Activated CD4-positive, alpha-beta T cell treated with anti-CD3 and anti-CD28 coated beads, Interleukin-2, amount 10 ng/mL, durations not matched to agents 7 days and 5 days (primary cell): Measurements from ENCODE around the gene ANGEL1. TPM values are rescaled to one million over a fixed set of nuclear protein-coding genes. Genes with fewer than 3 reads are reported as not detected.

Source experiments
- CTCF ChIA-PET: fragments of 350-600 bp; sonication (Branson Sonifier 250); formaldehyde crosslinking; loops from one replicate; lab custom pipeline; 2021; ENCODE audit warnings: antibody characterized with exemption; lab: Charles Lee
- POLR2A ChIA-PET: fragments of 350-600 bp; sonication (Branson Sonifier 250); formaldehyde crosslinking; loops from one replicate; lab custom pipeline; 2021; ENCODE audit warnings: antibody characterized with exemption; lab: Charles Lee
- DNase-seq: peaks from one replicate; pipeline ENCODE4 v3.0.0-alpha.2; 2020
- H3K27ac Mint-ChIP-seq: one replicate; pipeline ENCODE4 v1.8.0; 2021; ENCODE audit warnings: mild to moderate bottlenecking, moderate library complexity, mixed read lengths
- H3K27me3 Mint-ChIP-seq: one replicate; pipeline ENCODE4 v1.8.0; 2021; ENCODE audit warnings: mixed read lengths
- H3K36me3 Mint-ChIP-seq: one replicate; pipeline ENCODE4 v1.8.0; 2021; ENCODE audit warnings: low read depth, mixed read lengths
- H3K4me1 Mint-ChIP-seq: one replicate; pipeline ENCODE4 v1.8.0; 2021; ENCODE audit warnings: mixed read lengths
- H3K4me3 Mint-ChIP-seq: one replicate; pipeline ENCODE4 v1.8.0; 2021; ENCODE audit warnings: mild to moderate bottlenecking, moderate library complexity, mixed read lengths
- H3K9me3 Mint-ChIP-seq: one replicate; pipeline ENCODE4 v1.8.0; 2021; ENCODE audit warnings: mixed read lengths
- total RNA-seq, 2 experiments: library from RNA; stranded (reverse); gene quantifications; one replicate each; pipeline ENCODE4 v1.2.3, GENCODE V29; 2021

The ANGEL1 gene
- total RNA-seq, 2 experiments from 2014 or later, result 13.7 TPM

DNA sequence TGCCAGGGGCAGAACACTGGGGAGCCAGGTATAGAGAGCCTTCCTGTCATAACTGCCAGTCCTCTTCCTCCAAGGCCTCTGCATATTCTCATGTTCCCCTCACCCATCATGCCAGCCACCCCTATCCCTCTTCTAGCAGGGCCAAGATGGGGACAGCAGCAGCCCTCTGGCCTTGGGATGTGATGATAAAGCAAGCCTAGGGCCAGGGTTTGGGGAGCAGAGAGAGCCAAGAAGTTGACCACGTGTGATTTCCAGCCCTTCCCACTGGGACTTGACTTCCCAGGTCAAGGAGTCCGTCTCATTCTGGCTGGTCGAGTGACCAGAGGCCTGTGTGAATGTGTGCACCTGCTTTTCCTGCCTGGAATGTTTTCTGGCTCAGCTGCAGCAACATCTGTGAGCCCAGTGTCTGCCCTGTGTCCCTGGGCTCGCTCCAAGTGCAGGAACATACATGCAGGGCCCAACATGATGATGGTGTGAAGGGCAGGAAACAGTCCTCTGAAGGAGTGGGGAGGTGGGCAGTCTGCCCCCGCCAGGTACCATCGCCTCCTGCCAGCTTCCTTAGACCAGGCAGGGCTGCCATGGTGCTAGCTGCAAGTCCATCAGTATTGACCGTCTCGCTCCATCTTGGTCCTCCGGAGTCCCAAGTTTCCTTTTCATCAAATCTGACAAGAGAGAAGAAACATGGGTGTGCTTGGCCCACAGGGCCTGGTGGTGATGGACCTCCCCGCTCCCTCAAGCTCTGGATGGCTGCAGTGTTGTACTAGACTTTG lies 30.4 kb downstream of the ANGEL1 start:
- no peak for DNase-seq
- Mint-ChIP-seq H3K4me1 (peaks cover 50% of the 10 kb centered on the region), H3K27me3 (no peaks in the 10 kb centered on the region), H3K4me3 (no peak overlapping the region), H3K27ac (peak overlapping the region; percentile 43), H3K9me3 (no peaks in the 10 kb centered on the region), H3K36me3 (peaks cover 3% of the 10 kb centered on the region)
- CTCF ChIA-PET, result interaction anchor here (0.5 to 3.1 kb wide), 5 partner anchors 11 to 287 kb away, joined by 3 to 9 read pairs (median 3); no protein-coding TSS in a partner anchor
- POLR2A ChIA-PET, result interaction anchor here (1.0 kb wide), 1 partner anchor 29 kb away, joined by 5 read pairs; no protein-coding TSS in a partner anchor

DNA sequence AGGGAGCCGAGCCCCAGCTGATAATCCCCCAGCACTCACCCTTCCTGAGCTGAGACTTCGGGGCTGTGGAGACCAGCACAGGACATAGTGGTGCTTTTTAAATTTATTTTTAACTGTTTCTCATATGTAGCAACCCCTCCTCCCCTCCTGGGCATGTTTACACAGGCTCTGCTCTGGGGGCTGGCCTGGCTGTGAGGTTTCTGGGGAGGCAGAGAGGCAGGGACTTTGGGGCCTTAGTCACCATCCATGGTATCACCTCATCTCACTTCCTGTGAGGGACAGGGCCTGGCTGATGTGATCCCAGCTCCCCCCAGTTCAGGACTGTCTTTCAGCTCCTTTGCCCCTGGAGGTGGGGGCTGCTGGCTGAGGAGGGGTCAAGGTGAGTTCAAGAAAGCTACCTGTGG lies 31.0 kb downstream of the ANGEL1 start:
- no peaks in the 10 kb centered on the region for H3K27me3 Mint-ChIP-seq
- peaks cover 3% of the 10 kb centered on the region for H3K36me3 Mint-ChIP-seq
- CTCF ChIA-PET, result interaction anchor here (0.5 to 1.5 kb wide), 6 partner anchors 10 to 288 kb away, joined by 3 to 7 read pairs (median 4); no protein-coding TSS in a partner anchor
- H3K9me3 Mint-ChIP-seq, result no peaks in the 10 kb centered on the region
- POLR2A ChIA-PET, result no interaction called here
- H3K4me3 Mint-ChIP-seq, result no peak overlapping the region
- H3K27ac Mint-ChIP-seq, result peak overlapping the region; percentile 43
- H3K4me1 Mint-ChIP-seq, result peaks cover 50% of the 10 kb centered on the region
- no peak for DNase-seq

DNA sequence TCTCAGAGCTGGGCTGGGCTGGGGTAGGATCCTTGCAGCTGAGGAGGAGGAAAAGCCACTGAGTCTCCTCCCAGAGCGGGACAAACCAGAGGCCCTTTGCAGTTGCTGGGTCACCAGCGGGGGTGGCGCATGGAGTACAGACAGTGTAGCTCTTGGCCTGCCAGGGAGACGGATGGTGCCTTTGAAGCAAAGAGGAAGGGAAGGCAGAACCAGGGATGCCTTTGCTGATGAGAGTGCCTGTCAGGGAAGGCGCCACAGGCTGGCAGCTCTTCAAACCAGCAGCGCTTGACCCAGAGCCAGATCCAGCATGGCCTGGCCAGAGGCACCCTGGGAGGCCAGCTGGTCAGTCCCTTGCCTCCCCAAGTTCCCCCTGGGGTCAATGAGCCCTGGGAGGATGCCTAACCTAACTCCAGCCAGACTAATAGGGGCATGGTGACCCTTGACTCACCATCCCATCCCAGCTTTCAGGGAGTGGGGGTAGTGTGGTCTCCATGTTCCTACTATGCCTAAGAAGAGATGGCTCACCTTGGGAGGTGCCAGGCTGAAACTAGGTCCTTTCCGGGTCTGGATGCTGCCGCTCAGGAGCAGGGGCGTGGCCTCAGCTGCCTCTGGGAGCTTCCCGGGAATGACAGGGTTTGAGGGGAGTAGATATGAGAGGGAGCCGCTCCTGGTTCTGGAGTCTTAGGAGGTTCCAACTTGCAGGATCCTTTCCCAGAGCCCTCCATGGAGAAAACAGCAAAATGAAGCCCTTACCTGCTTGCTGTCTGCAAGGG lies 31.6 kb downstream of the ANGEL1 start:
- ChIA-PET CTCF (interaction anchor here (0.5 to 1.5 kb wide), 4 partner anchors 12 to 66 kb away, joined by 3 to 7 read pairs (median 4); no protein-coding TSS in a partner anchor), POLR2A (no interaction called here)
- Mint-ChIP-seq H3K9me3 (no peaks in the 10 kb centered on the region), H3K36me3 (peaks cover 3% of the 10 kb centered on the region), H3K27me3 (no peaks in the 10 kb centered on the region), H3K4me1 (peaks cover 50% of the 10 kb centered on the region), H3K27ac (peak overlapping the region; percentile 69), H3K4me3 (no peak overlapping the region)
- DNase-seq, result no peak

DNA sequence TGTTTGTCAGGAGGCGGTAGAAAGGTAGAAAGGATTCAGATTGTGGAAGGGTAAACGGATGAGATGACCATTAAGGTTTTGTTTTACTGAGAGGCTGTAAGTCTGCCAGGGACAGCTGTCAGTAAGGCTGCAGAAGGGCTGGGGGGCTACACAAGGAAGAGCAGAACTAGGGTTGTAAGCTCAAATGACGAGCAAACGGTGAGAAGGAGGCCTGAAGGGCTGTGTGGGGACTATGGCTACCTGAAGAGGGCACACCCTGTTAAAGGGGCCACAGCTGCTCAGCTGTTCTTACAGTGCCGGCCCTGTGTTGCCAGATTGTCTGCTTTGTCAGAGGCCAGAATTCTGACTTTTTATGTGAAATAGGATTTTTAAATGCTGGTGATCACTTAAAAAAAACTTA lies 32.3 kb downstream of the ANGEL1 start:
- H3K27ac Mint-ChIP-seq, result peak overlapping the region; percentile 57
- H3K9me3 Mint-ChIP-seq, result no peaks in the 10 kb centered on the region
- POLR2A ChIA-PET, result no interaction called here
- no peaks in the 10 kb centered on the region for H3K27me3 Mint-ChIP-seq
- H3K36me3 Mint-ChIP-seq, result peaks cover 3% of the 10 kb centered on the region
- peaks cover 50% of the 10 kb centered on the region for H3K4me1 Mint-ChIP-seq
- CTCF ChIA-PET, result interaction anchor here (1.0 to 1.5 kb wide), 3 partner anchors 11 to 29 kb away, joined by 3 to 7 read pairs (median 5); no protein-coding TSS in a partner anchor
- DNase-seq, result no peak
- H3K4me3 Mint-ChIP-seq, result no peak overlapping the region

DNA sequence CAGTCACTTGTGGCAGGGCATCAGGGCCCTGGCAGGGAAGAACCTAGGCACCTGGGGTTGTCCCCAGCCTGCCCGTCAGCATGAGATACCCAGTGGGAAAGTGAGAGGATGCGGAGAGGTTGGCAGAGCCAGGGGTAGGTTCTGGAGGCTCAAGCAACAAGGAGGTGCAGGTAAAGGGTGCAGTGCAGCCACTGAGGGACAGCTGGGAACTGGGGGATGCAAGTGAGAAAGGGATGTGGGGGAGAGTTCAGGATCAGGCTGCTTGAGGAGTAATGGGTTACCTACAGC lies 32.7 kb downstream of the ANGEL1 start:
- CTCF ChIA-PET, result interaction anchor here (1.5 kb wide), 1 partner anchor 12 kb away, joined by 5 read pairs; no protein-coding TSS in a partner anchor
- DNase-seq, result no peak
- no peaks in the 10 kb centered on the region for H3K9me3 Mint-ChIP-seq
- POLR2A ChIA-PET, result no interaction called here
- H3K4me3 Mint-ChIP-seq, result no peak overlapping the region
- peaks cover 48% of the 10 kb centered on the region for H3K4me1 Mint-ChIP-seq
- H3K27me3 Mint-ChIP-seq, result no peaks in the 10 kb centered on the region
- H3K36me3 Mint-ChIP-seq, result peaks cover 3% of the 10 kb centered on the region
- peak overlapping the region; percentile 57 for H3K27ac Mint-ChIP-seq

DNA sequence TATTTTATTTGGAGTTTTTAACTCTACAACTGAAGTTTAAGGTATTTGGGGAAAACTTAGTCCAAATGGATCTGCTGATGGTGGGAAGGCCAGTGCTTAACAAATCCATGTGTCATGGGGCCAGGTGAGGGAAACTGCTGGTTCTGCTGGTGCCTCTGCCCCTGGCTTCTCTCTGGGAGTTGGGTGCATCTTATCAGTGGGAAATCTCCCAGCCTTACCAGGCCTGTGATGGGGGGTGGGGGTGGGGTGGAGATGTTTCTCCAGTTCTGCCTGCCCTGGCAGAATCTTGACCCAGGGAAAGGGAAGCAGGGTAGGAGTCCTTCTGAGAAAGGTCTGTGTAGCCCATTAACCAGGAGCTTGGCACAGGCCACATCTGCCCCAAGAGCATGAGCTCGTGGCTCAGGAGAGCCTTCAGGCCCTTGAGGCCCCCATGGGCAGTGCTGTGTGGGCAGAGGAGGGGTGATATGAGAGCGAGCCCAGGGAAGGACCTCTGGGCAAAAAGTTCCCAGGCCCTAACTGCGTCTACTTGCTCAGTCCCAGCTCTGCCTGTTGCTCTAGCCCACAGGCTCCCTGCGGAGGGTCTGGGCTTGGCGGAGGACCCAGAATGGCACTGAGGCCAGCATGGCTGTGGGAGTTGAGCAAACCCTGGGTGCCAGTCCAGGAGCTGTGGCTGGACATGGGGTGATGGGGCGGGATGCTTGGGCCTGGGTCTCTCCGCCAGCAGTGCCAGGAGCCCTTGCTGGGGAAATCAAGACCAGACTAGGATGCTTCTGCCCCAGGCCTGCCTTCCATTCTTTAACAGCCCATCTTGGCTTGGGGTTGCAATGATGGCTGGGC lies 33.2 kb downstream of the ANGEL1 start:
- peaks cover 3% of the 10 kb centered on the region for H3K36me3 Mint-ChIP-seq
- H3K4me3 Mint-ChIP-seq, result no peak overlapping the region
- POLR2A ChIA-PET, result no interaction called here
- no peaks in the 10 kb centered on the region for H3K27me3 Mint-ChIP-seq
- H3K9me3 Mint-ChIP-seq, result no peaks in the 10 kb centered on the region
- H3K4me1 Mint-ChIP-seq, result peaks cover 42% of the 10 kb centered on the region
- CTCF ChIA-PET, result interaction anchor here (0.8 kb wide), 1 partner anchor 23 kb away, joined by 4 read pairs; no protein-coding TSS in a partner anchor
- DNase-seq, result no peak
- peak overlapping the region; percentile 57 for H3K27ac Mint-ChIP-seq

DNA sequence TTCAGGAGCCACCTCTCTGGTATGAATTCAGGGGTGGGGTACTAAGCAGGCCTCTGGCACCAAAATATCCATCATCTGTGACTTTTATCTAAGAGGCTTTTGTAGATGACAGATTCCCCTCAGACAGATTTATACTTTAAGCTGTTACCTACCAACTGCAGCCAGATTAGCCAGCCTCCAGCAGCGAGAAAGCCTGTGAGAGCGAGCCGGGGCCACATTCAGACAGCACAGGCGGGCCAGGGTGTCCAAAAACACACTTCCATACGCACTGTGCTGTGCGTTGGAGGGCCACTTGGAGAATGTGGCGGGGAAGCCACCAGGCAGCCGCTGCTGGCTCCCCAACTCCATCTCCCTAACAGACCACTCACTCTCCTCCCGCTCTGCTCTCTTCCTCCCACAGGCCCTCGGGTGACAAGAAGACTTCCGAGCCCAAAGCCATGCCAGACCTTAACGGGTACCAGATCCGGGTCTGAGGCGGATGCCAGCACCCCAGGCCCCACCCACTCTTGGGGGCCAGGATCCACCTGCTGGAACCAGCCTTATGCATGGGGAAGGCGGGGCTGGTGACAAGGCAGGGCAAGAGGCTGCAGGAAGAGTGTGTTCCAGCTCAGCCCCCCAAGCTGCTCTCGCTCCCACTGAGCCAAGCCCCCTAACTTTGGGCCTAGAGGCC lies 34.0 kb downstream of the ANGEL1 start:
- Mint-ChIP-seq H3K27me3 (no peaks in the 10 kb centered on the region), H3K27ac (no peak overlapping the region), H3K4me1 (peaks cover 37% of the 10 kb centered on the region), H3K36me3 (peaks cover 3% of the 10 kb centered on the region), H3K9me3 (no peaks in the 10 kb centered on the region), H3K4me3 (no peak overlapping the region)
- POLR2A ChIA-PET, result interaction anchor here (0.6 kb wide), 1 partner anchor 11 kb away, joined by 3 read pairs; no protein-coding TSS in a partner anchor
- DNase-seq, result no peak
- CTCF ChIA-PET, result interaction anchor here (0.8 kb wide), 1 partner anchor 23 kb away, joined by 4 read pairs; no protein-coding TSS in a partner anchor

DNA sequence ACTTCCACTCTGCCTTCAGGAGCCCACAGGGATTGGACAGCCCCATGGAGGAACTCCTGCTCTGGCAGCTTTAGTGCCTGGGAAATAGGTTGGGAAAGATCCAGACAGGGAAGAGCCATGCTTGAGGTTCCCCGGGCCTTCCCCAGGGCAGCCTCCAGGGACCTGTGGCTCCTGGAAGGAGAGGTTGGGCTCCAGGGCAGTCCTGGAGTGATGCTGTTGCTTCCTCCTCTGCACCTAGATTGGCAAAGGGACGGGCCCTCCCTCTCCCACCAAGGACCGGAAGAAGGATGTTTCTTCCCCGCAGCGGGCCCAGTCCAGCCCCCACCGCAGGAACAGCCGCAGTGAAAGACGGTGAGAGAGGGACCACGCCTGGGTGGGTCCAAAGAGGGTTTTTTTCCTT lies 35.0 kb downstream of the ANGEL1 start:
- Mint-ChIP-seq H3K4me3 (no peak overlapping the region), H3K27ac (peak overlapping the region; percentile 13), H3K36me3 (peaks cover 2% of the 10 kb centered on the region), H3K27me3 (no peaks in the 10 kb centered on the region), H3K4me1 (peaks cover 28% of the 10 kb centered on the region), H3K9me3 (no peaks in the 10 kb centered on the region)
- CTCF ChIA-PET, result interaction anchor here (0.6 to 3.1 kb wide), 2 partner anchors 7 to 252 kb away, joined by 3 to 10 read pairs; no protein-coding TSS in a partner anchor
- DNase-seq, result no peak
- POLR2A ChIA-PET, result no interaction called here

DNA sequence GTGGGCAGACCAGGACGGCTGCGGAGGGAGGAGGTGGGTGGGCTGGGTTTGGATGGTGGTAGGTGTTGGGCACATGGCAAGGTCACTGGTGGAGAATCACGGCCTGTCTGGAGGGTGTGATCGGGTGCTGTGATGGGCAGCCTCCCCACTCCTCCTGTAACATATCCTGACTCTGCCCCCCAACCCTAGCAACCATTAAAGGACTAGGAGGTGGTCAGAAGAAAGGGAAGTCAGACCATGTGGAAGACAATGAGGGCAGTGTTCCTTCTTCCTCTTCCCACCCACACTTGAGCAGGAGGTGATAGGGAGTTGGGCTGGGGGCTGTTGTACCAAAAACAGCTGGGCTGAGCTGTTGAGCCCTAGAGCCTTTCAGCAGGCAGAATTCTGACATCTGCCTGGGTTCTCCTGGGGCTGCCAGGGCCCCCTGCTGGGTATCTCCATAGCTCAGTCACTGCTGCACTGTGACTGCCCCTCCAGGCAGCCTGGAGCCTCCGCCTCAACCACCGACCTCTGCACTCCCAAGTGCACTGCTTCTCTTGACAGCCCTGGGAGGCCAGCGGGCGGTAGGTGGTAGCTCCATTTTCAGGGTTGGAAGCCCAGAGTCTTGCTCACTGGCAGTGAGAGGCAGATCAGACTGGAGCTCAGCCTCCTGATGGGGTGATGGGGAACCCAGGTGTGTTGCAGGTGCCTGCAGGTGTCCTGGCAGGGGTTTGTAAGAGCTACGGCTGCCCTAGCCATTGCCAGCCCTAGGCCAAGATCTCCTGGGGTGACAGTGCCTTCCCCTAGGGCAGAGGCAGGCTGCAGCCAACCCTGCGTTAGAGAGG lies 36.0 kb downstream of the ANGEL1 start:
- no peak for DNase-seq
- Mint-ChIP-seq H3K4me3 (no peak overlapping the region), H3K36me3 (no peaks in the 10 kb centered on the region), H3K9me3 (no peaks in the 10 kb centered on the region), H3K27ac (peak overlapping the region; percentile 11), H3K27me3 (no peaks in the 10 kb centered on the region), H3K4me1 (peaks cover 17% of the 10 kb centered on the region)
- ChIA-PET CTCF (interaction anchor here (0.5 to 3.1 kb wide), 5 partner anchors 8 to 253 kb away, joined by 3 to 10 read pairs (median 3); no protein-coding TSS in a partner anchor), POLR2A (no interaction called here)

DNA sequence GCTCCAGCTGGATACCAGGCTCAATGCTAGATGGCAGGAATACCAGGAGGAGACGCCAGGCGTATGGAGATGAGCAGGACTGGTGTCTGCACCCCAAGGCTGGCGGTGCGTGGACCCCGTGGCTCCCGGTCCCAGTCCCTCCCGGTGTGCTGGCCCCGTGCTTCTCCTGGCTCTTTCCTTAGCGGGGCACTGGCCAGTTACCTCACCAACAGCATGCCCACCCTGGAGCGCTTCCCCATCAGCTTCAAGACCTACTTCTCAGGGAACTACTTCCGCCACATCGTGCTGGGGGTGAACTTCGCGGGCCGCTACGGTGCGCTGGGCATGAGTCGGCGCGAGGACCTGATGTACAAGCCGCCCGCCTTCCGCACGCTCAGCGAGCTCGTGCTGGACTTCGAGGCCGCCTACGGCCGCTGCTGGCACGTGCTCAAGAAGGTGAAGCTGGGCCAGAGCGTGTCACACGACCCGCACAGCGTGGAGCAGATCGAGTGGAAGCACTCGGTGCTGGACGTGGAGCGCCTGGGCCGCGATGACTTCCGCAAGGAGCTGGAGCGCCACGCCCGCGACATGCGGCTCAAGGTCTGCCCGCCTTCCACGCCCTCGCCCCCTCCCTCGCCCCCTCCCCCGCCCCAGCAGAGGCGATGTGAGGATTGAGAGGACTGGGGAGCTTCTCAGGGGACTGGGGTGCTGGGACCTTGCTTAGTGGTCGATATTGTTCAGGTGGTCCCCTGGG lies 36.8 kb downstream of the ANGEL1 start:
- Mint-ChIP-seq H3K36me3 (no peaks in the 10 kb centered on the region), H3K27me3 (no peaks in the 10 kb centered on the region), H3K9me3 (no peaks in the 10 kb centered on the region), H3K4me1 (peaks cover 11% of the 10 kb centered on the region), H3K27ac (no peak overlapping the region), H3K4me3 (no peak overlapping the region)
- DNase-seq, result no peak
- POLR2A ChIA-PET, result no interaction called here
- CTCF ChIA-PET, result interaction anchor here (0.5 to 3.1 kb wide), 2 partner anchors 9 to 250 kb away, joined by 3 to 10 read pairs; no protein-coding TSS in a partner anchor
